ENCODE measurements around the gene HSD17B14. TPM values are rescaled to one million over a fixed set of nuclear protein-coding genes. Genes with fewer than 3 reads are reported as not detected.
"Not testable (repeated sequence)": the region's sequence is repeated elsewhere in the genome, so short reads cannot be mapped to it uniquely, and the experiment has no call there.

The HSD17B14 gene
- total RNA-seq, 4 donors from 2014 or later = 1.6 to 6.6 (median 5.4) TPM

DNA sequence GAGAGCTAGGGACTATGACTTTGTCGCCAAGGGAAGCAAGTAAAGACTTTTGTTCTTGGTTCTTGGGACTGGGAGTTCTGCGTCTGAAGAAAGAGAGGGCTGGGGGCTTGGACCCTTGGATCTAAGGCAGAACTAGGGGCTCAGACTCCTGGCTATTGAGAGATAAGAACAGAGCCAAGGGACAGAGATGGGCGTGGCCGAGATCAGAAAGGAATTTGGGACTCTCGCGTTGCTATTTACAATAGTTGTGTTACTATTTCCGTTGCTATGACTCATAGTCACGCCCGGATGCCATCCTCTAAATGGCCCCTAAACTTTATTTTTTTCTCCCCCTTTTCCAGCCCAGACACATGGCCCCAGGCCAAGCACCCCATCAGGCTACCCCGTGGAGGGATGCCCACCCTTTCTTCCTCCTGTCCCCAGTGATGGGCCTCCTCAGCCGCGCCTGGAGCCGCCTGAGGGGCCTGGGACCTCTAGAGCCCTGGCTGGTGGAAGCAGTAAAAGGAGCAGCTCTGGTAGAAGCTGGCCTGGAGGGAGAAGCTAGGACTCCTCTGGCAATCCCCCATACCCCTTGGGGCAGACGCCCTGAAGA is 36.7 kb upstream of the HSD17B14 start:
- peak overlapping the region; percentile 100 for H3K4me3 ChIP-seq (ENCODE audit: low read depth, poor library complexity, severe bottlenecking)
- intact Hi-C loops (cut with DNase I; ENCODE audit: low total_unique reads) = no loop called here
- TF ChIP-seq POLR2A (IDR thresholded peaks at IDR 0.05) = peak in 1 of 2 donors; percentile 42
- TF ChIP-seq, protein P1, sequence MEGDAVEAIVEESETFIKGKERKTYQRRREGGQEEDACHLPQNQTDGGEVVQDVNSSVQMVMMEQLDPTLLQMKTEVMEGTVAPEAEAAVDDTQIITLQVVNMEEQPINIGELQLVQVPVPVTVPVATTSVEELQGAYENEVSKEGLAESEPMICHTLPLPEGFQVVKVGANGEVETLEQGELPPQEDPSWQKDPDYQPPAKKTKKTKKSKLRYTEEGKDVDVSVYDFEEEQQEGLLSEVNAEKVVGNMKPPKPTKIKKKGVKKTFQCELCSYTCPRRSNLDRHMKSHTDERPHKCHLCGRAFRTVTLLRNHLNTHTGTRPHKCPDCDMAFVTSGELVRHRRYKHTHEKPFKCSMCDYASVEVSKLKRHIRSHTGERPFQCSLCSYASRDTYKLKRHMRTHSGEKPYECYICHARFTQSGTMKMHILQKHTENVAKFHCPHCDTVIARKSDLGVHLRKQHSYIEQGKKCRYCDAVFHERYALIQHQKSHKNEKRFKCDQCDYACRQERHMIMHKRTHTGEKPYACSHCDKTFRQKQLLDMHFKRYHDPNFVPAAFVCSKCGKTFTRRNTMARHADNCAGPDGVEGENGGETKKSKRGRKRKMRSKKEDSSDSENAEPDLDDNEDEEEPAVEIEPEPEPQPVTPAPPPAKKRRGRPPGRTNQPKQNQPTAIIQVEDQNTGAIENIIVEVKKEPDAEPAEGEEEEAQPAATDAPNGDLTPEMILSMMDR (IDR thresholded peaks at IDR 0.05) = no peak
- peak; percentile 96 to 97 for DNase-seq (ENCODE audit: low spot score in 2 of 2)
- 0 to 1% methylated on average over 14 of the region's 14 CpGs for WGBS, 2 donors

DNA sequence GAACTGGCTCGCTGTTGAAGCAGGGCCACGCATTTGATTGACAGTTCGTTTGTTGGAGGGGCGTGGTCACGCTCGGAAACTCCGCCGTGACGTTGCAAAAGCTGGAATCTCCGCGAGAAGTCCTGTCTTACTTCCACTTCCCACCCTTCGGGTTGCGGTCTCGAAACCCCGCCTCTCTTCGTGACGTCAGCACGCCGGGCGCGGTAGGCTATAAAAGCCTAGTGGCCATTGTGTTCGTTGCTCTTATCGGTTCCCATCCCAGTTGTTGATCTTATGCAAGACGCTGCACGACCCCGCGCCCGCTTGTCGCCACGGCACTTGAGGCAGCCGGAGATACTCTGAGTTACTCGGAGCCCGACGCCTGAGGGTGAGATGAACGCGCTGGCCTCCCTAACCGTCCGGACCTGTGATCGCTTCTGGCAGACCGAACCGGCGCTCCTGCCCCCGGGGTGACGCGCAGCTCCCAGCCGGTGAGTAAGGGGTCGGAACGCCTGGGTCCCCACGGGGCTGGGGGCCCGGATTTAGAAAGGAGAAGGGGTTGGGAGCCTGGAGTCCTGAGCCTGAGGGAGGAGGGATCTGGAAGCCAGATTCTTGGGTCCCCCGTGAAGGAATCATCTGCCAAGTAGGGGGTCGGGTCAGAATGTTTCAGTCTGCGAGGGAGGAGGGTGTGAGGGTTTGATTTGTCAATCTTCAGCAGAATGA is 36.0 kb upstream of the HSD17B14 start, which contains the start of gene PPP1R15A:
TSS of gene PPP1R15A (plus strand) at position 240 of the 702 bp plus-strand sequence. CDS start 813 bp downstream, outside the sequence.
- WGBS, 2 donors = 0 to 1% methylated on average over 52 to 53 of the region's 53 CpGs
- peak within 1 kb of the TSS; percentile 100 for H3K4me3 ChIP-seq (ENCODE audit: low read depth, poor library complexity, severe bottlenecking)
- TF ChIP-seq POLR2A (IDR thresholded peaks at IDR 0.05) = peak in 1 of 2 donors; percentile 99
- TF ChIP-seq, protein P1 (IDR thresholded peaks at IDR 0.05) = no peak
- intact Hi-C loops (cut with DNase I; ENCODE audit: low total_unique reads) = no loop called here
- DNase-seq (ENCODE audit: low spot score in 2 of 2) = peak; percentile 99 to 100

DNA sequence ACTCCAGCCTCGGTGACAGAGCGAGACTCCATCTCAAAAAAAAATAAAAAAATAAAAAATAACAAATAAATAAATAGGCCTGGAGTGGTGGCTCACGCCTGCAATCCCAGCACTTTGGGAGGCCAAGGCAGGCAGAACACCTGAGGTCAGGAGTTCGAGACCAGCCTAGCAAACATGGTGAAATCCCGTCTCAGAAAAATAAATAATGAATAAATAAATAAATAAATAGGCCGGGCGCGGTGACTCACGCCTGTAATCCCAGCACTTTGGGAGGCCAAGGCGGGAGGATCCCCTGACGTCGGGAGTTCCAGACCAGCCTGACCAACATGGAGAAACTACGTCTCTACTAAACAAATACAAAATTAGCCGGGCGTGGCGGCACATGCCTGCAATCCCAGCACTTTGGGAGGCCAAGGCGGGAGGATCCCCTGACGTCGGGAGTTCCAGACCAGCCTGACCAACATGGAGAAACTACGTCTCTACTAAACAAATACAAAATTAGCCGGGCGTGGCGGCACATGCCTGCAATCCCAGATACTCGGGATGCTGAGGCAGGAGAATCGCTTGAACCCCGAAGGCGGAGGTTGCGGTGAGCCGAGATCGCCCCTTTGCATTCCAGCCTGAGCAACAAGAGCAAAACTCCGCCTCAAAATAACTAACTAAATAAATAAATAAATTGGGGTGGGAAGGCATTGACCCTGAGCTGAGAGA is 35.3 kb upstream of the HSD17B14 start:
- WGBS, 2 donors = 55 to 67% methylated on average over 31 of the region's 31 CpGs
- H3K4me3 ChIP-seq (ENCODE audit: low read depth, poor library complexity, severe bottlenecking); DNase-seq (ENCODE audit: low spot score in 2 of 2); intact Hi-C loops (cut with DNase I; ENCODE audit: low total_unique reads): not testable (repeated sequence)

DNA sequence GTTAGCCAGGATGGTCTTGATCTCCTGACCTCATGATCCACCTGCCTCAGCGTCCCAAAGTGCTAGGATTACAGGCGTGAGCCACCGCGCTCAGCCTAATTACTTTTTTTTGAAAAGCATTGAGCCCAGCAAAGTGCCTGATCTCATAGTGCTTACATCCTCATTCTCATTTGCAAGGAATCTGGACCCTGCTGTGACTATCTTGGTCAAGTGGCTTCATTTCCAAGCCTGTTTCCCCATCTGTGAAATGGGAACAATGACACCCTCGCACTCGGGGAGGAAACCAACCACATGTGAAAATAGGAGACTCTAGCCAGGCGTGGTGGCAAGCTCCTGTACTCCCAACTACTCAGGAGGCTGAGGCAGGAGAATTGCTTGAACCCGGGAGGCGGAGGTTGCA is 33.8 kb upstream of the HSD17B14 start:
- WGBS, 2 donors = 96 to 97% methylated on average over 7 to 9 of the region's 9 CpGs
- H3K4me3 ChIP-seq (ENCODE audit: low read depth, poor library complexity, severe bottlenecking) = no peak overlapping the region
- DNase-seq (ENCODE audit: low spot score in 2 of 2) = no peak
- intact Hi-C loops (cut with DNase I; ENCODE audit: low total_unique reads) = no loop called here
- TF ChIP-seq, protein P1 (IDR thresholded peaks at IDR 0.05) = no peak
- TF ChIP-seq POLR2A (IDR thresholded peaks at IDR 0.05) = no peak

DNA sequence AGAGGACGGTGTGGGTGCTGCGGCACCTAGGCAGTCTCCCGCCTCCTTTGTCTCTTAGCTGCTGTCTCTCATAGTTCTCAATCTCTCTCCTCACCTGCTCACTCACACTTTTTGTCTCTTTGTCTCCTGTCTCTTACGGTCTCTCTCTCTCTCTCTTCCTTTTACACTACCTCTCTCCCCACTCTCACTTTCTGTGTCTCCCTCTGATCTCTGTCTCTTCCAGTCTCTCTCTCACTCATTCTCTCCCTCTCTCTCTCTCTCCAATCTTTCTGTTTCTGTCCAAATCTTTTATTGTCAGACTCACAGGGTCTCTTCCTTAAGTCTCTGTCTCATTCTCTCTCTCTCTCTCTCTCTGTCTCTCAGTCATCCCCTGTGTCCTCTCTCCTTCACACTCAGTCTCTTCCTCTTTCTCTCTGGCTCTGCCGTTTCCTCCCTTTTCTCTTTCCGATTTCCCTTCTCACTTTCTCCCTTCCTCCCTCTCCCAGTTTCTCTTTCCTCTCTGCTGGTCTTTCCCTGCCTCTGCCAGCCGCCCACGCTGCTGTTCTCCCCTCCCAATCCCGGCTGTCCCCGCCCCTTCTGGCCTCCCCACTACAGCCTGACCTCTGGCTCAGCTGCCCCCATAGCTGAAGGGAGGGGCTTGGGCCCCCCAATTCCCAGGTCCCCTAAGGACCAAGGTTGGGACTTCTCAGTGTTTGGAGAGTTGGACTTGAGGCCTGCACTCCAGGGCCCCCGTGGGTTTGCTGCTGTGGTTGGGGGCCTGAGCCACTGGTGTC is 32.0 kb upstream of the HSD17B14 start, which contains the start of gene PLEKHA4:
TSS of gene PLEKHA4 (minus strand) at position 504 of the 773 bp plus-strand sequence. CDS start 997 bp downstream, outside the sequence.
- TF ChIP-seq, protein P1 (IDR thresholded peaks at IDR 0.05) = no peak
- TF ChIP-seq POLR2A (IDR thresholded peaks at IDR 0.05) = no peak
- peak in 1 of 2 donors; percentile 95 for DNase-seq (ENCODE audit: low spot score in 2 of 2)
- no peak within 1 kb of the TSS for H3K4me3 ChIP-seq (ENCODE audit: low read depth, poor library complexity, severe bottlenecking)
- intact Hi-C loops (cut with DNase I; ENCODE audit: low total_unique reads) = no loop called here
- 15 to 23% methylated on average over 11 of the region's 11 CpGs for WGBS, 2 donors
